ENCODE results near the gene GUCD1. TPM values are rescaled to one million over a fixed set of nuclear protein-coding genes. Genes with fewer than 3 reads are reported as not detected.

The GUCD1 gene
- total and polyA plus RNA-seq, 10 of the 15 experiments (the other 5 are each of a cell fraction or from before 2014, with no cell fraction given) = 56.0 to 177 (median 88.2) TPM

GRCh38 chr22:24579258-24579601 is 24.3 kb upstream of the GUCD1 start:
- FAIRE-seq = no peak
- H3K27ac ChIP-seq (ENCODE audit: control insufficient read depth, insufficient read depth) = no peak overlapping the region
- ChIA-PET SMC1A (ENCODE audit: uncharacterized antibody, unreplicated experiment) (no interaction called here), CTCF (no interaction called here), POLR2A (no interaction called here), RAD21 (ENCODE audit: unreplicated experiment) (no interaction called here)
- no peaks in the 10 kb centered on the region for H3K9me3 ChIP-seq (replicated peaks; ENCODE audit: control insufficient read depth, insufficient read depth, low read length)
- TF ChIP-seq SP1 (IDR thresholded peaks at IDR 0.05; ENCODE audit: low read depth, low read length) (no peak), SRF (IDR thresholded peaks at IDR 0.05; ENCODE audit: low read depth in 2 of 2, low read length in 2 of 2) (no peak), CEBPZ (IDR thresholded peaks at IDR 0.05; ENCODE audit: low read depth, low read length) (no peak), NKRF (conservative IDR thresholded peaks at IDR 0.05) (no peak), ZBTB11 (CRISPR knock-in tag; IDR thresholded peaks at IDR 0.05) (no peak), RAD21 (IDR thresholded peaks at IDR 0.05; ENCODE audit: insufficient read depth, low read depth, low read length) (no peak), SKIL (IDR thresholded peaks at IDR 0.05; ENCODE audit: low read depth, poor library complexity, severe bottlenecking) (no peak), TCF7 (IDR thresholded peaks at IDR 0.05; ENCODE audit: borderline replicate concordance) (no peak)
- H3K4me2 ChIP-seq (ENCODE audit: control insufficient read depth, insufficient read depth) = no peak overlapping the region
- BruUV-seq (replicated peaks) = no TSS peak
- DNase-seq (ENCODE audit: low read depth, low spot score) = no peak
- no peak overlapping the region for H3K9ac ChIP-seq (ENCODE audit: control insufficient read depth, insufficient read depth, low read length)
- no peak overlapping the region for H2AFZ ChIP-seq (ENCODE audit: control insufficient read depth, low read depth, low read length)
- 92% methylated on average over 1 of the region's 1 CpG for WGBS (ENCODE audit: insufficient coverage, insufficient replicate concordance, low lambda C conversion rate, missing lambda C conversion rate)
- H3K27me3 ChIP-seq (replicated peaks in 1 of 2; ENCODE audit: control insufficient read depth in 2 of 2, insufficient read depth in 2 of 2, low read length in 1 of 2) = no peaks in the 10 kb centered on the region
- no peak for ATAC-seq
- H4K20me1 ChIP-seq (ENCODE audit: control insufficient read depth, insufficient read depth) = no peaks in the 10 kb centered on the region
- intact Hi-C loops (cut with micrococcal nuclease; ENCODE audit: unreplicated experiment) = no loop called here
- H3K36me3 ChIP-seq (ENCODE audit: control insufficient read depth in 2 of 2, insufficient read depth in 2 of 2, low read length in 1 of 2) = peaks cover 0 to 4% of the 10 kb centered on the region in 2 experiments; a peak in 2 of 4 replicates
- H3K4me1 ChIP-seq (ENCODE audit: control insufficient read depth, insufficient read depth, low read length) = no peaks in the 10 kb centered on the region
- H3K79me2 ChIP-seq (ENCODE audit: control insufficient read depth, insufficient read depth, low read length) = no peaks in the 10 kb centered on the region
- no peak overlapping the region for H3K4me3 ChIP-seq
- in situ Hi-C loops (cut with MboI) = no loop called here

All from GM12878 (cell line).